GM12892 (cell line): ENCODE data around the gene TMEM120B.
A peak's percentile ranks its signal among the peaks of the same experiment; 100 is the strongest.
"Not testable (repeated sequence)": the region's sequence is repeated elsewhere in the genome, so short reads cannot be mapped to it uniquely, and the experiment has no call there.

ENCODE experiments used
- DNase-seq: peaks from one replicate; pipeline ENCODE4 v3.0.0; 2011; ENCODE audit not compliant: insufficient read length
- FAIRE-seq: peaks from 2 replicates; lab custom pipeline; 2011; peaks lifted over from hg19 to GRCh38; lab: Jason Lieb, UNC
- POLR2A ChIP-seq: IDR thresholded peaks from 2 replicates; pipeline ENCODE4 v1.6.1; 2011; ENCODE audit warnings: low read depth, low read length, control low read depth
- POLR2AphosphoS5 ChIP-seq: IDR thresholded peaks from 2 replicates; pipeline ENCODE4 v1.6.1; 2011; ENCODE audit warnings: low read depth, low read length, control low read depth
- TAF1 ChIP-seq: IDR thresholded peaks from 2 replicates; pipeline ENCODE4 v1.6.1; 2011; ENCODE audit warnings: low read depth, mild to moderate bottlenecking, control low read depth, low read length, borderline replicate concordance

TMEM120B gene

GRCh38 chr12:121781998-121782979 is 69.7 kb downstream of the TMEM120B start:
- TF ChIP-seq POLR2A (no peak), POLR2AphosphoS5 (peak; percentile 50)
- FAIRE-seq (peak; percentile 79), DNase-seq (no peak)

- no peak for DNase-seq
- no peak for FAIRE-seq
- no peak for TF ChIP-seq POLR2A
- no peak for TF ChIP-seq POLR2AphosphoS5
- no peak for TF ChIP-seq TAF1
Observed at GRCh38 chr12:121783766-121784165, 71.2 kb downstream of the TMEM120B start.

GRCh38 chr12:121784460-121784859 is 71.9 kb downstream of the TMEM120B start:
- DNase-seq (no peak), FAIRE-seq (no peak)
- TF ChIP-seq TAF1 (no peak), POLR2AphosphoS5 (no peak), POLR2A (no peak)

GRCh38 chr12:121786440-121786825 is 73.9 kb downstream of the TMEM120B start:
- no peak for TF ChIP-seq POLR2A
- TF ChIP-seq TAF1, result no peak
- no peak for TF ChIP-seq POLR2AphosphoS5
- FAIRE-seq, result no peak
- no peak for DNase-seq

- peak; percentile 5 for FAIRE-seq
- DNase-seq, result no peak
- TF ChIP-seq POLR2AphosphoS5 (no peak), TAF1 (no peak)
Observed at GRCh38 chr12:121787063-121788025, 74.8 kb downstream of the TMEM120B start.

GRCh38 chr12:121788176-121788818 is 75.7 kb downstream of the TMEM120B start:
- no peak for FAIRE-seq
- TF ChIP-seq TAF1, result no peak
- TF ChIP-seq POLR2A, result no peak
- TF ChIP-seq POLR2AphosphoS5, result no peak
- no peak for DNase-seq

GRCh38 chr12:121789233-121789781 is 76.8 kb downstream of the TMEM120B start:
- DNase-seq, result no peak
- TF ChIP-seq POLR2A, result no peak
- 0 out of 2 replicates have a peak, but pooled peaks have one; percentile 22 for TF ChIP-seq POLR2AphosphoS5
- TF ChIP-seq TAF1, result no peak
- peak; percentile 51 for FAIRE-seq

- peak; percentile 77 for FAIRE-seq
- TF ChIP-seq POLR2AphosphoS5 (no peak), POLR2A (peak; percentile 72; the same call in 1 of the 2 replicates), TAF1 (no peak)
- DNase-seq, result peak; percentile 83
Observed at GRCh38 chr12:121789800-121790728, 77.5 kb downstream of the TMEM120B start.

- not testable (repeated sequence) for FAIRE-seq, DNase-seq
Observed at GRCh38 chr12:121790785-121791184, 78.2 kb downstream of the TMEM120B start.
